H9 (cell line): ENCODE results near the gene LSM3. TPM values are rescaled to one million over a fixed set of nuclear protein-coding genes. Genes with fewer than 3 reads are reported as not detected.

Experiments used
- DNase-seq: peaks from one replicate; pipeline ENCODE4 v3.0.0-alpha.2; 2017
- H2AFZ ChIP-seq: one replicate; pipeline ENCODE4 v1.6.1; 2013; ENCODE audit warnings: mild to moderate bottlenecking, low read length, control low read depth, moderate library complexity
- H2AK5ac ChIP-seq: 2 replicates; pipeline ENCODE4 v1.6.1; 2013; ENCODE audit warnings: low read length, control low read depth, mixed read lengths; ENCODE audit not compliant: insufficient read length
- H2BK120ac ChIP-seq: one replicate; pipeline ENCODE4 v1.6.1; 2013; ENCODE audit warnings: low read depth, mild to moderate bottlenecking, low read length, control low read depth, inconsistent platforms; ENCODE audit not compliant: poor library complexity, severe bottlenecking
- H2BK12ac ChIP-seq: 2 replicates; pipeline ENCODE4 v1.6.1; 2013; ENCODE audit warnings: low read length, control low read depth, mixed read lengths, low read depth; ENCODE audit not compliant: insufficient read length
- H2BK15ac ChIP-seq: 2 replicates; pipeline ENCODE4 v1.6.1; 2013; ENCODE audit warnings: low read depth, low read length, control low read depth
- H2BK20ac ChIP-seq: one replicate; pipeline ENCODE4 v1.6.1; 2013; ENCODE audit warnings: low read depth, mild to moderate bottlenecking, low read length, control low read depth, inconsistent platforms; ENCODE audit not compliant: poor library complexity, severe bottlenecking
- H2BK5ac ChIP-seq: 2 replicates; pipeline ENCODE4 v1.6.1; 2013; ENCODE audit warnings: low read length, control low read depth, mixed read lengths; ENCODE audit not compliant: insufficient read length
- H3K14ac ChIP-seq: 2 replicates; pipeline ENCODE4 v1.6.1; 2013; ENCODE audit warnings: low read length, control low read depth; ENCODE audit not compliant: insufficient read depth
- H3K18ac ChIP-seq: 2 replicates; pipeline ENCODE4 v1.6.1; 2013; ENCODE audit warnings: low read depth, mild to moderate bottlenecking, mixed read lengths, low read length, control low read depth; ENCODE audit not compliant: insufficient read length
- H3K23ac ChIP-seq: 2 replicates; pipeline ENCODE4 v1.6.1; 2013; ENCODE audit warnings: low read length, control low read depth, mixed read lengths, low read depth; ENCODE audit not compliant: insufficient read length
- H3K23me2 ChIP-seq: 2 replicates; pipeline ENCODE4 v1.6.1; 2013; ENCODE audit warnings: low read depth, mild to moderate bottlenecking, mixed read lengths, low read length, control low read depth; ENCODE audit not compliant: insufficient read length, poor library complexity, severe bottlenecking
- H3K27ac ChIP-seq: 2 replicates; pipeline ENCODE4 v1.5.1; 2013; ENCODE audit warnings: low read length, control low read depth, mixed read lengths, low read depth; ENCODE audit not compliant: insufficient read length
- H3K27me3 ChIP-seq: 2 replicates; pipeline ENCODE4 v1.6.1; 2013; ENCODE audit warnings: low read length, control low read depth, inconsistent platforms; ENCODE audit not compliant: insufficient read depth
- H3K4ac ChIP-seq: 2 replicates; pipeline ENCODE4 v1.6.1; 2013; ENCODE audit warnings: low read depth, mild to moderate bottlenecking, control low read depth, inconsistent platforms, low read length, moderate library complexity
- H3K4me1 ChIP-seq: 2 replicates; pipeline ENCODE4 v1.6.1; 2013; ENCODE audit warnings: low read length, control low read depth, inconsistent platforms; ENCODE audit not compliant: insufficient read depth
- H3K4me2 ChIP-seq: 2 replicates; pipeline ENCODE4 v1.6.1; 2013; ENCODE audit warnings: low read length, control low read depth, mixed read lengths; ENCODE audit not compliant: insufficient read length, insufficient read depth
- H3K56ac ChIP-seq: 2 replicates; pipeline ENCODE4 v1.6.1; 2013; ENCODE audit warnings: low read depth, mild to moderate bottlenecking, mixed read lengths, low read length, control low read depth; ENCODE audit not compliant: insufficient read length
- H3K79me1 ChIP-seq: 2 replicates; pipeline ENCODE4 v1.6.1; 2013; ENCODE audit warnings: low read depth, mild to moderate bottlenecking, moderate library complexity, low read length, control low read depth, inconsistent platforms; ENCODE audit not compliant: insufficient read depth, poor library complexity, severe bottlenecking
- H3K79me2 ChIP-seq: 2 replicates; pipeline ENCODE4 v1.6.1; 2013; ENCODE audit warnings: low read length, control low read depth, inconsistent platforms; ENCODE audit not compliant: insufficient read depth
- H3K9ac ChIP-seq: 2 replicates; pipeline ENCODE4 v1.6.1; 2013; ENCODE audit warnings: low read length, control low read depth, mixed read lengths; ENCODE audit not compliant: insufficient read length; ENCODE audit errors: extremely low read depth
- H3K9me3 ChIP-seq: one replicate; pipeline ENCODE4 v1.6.1; 2013; ENCODE audit warnings: low read depth, low read length, inconsistent platforms; ENCODE audit not compliant: control insufficient read depth
- H3T11ph ChIP-seq: one replicate; pipeline ENCODE4 v1.6.1; 2013; ENCODE audit warnings: mild to moderate bottlenecking, low read length, control low read depth, inconsistent platforms
- H4K20me1 ChIP-seq: one replicate; pipeline ENCODE4 v1.6.1; 2013; ENCODE audit not compliant: control insufficient read depth, insufficient read length, insufficient read depth
- H4K5ac ChIP-seq: 2 replicates; pipeline ENCODE4 v1.6.1; 2013; ENCODE audit warnings: low read depth, mild to moderate bottlenecking, mixed read lengths, low read length, control low read depth; ENCODE audit not compliant: insufficient read length
- H4K8ac ChIP-seq: replicated peaks from 2 replicates; pipeline ENCODE4 v1.6.1; 2013; ENCODE audit warnings: low read length, control low read depth, mixed read lengths, low read depth; ENCODE audit not compliant: insufficient read length
- H4K91ac ChIP-seq: 2 replicates; pipeline ENCODE4 v1.6.1; 2013; ENCODE audit warnings: low read depth, mild to moderate bottlenecking, moderate library complexity, mixed read lengths, low read length, control low read depth; ENCODE audit not compliant: insufficient read length
- H3K27ac Mint-ChIP-seq, 3 experiments: 2 replicates in 2 of 3; 3 replicates in 1 of 3; pipeline ENCODE4 v1.8.0; 2020 to 2021; ENCODE audit warnings: mixed read lengths in 3 of 3, mild to moderate bottlenecking in 1 of 3, moderate library complexity in 1 of 3
- H3K27me3 Mint-ChIP-seq: 2 replicates; pipeline ENCODE4 v1.8.0; 2021; ENCODE audit warnings: low read depth, mild to moderate bottlenecking, moderate library complexity, mixed read lengths
- H3K36me3 Mint-ChIP-seq, 3 experiments: 2 replicates in 2 of 3; 3 replicates in 1 of 3; pipeline ENCODE4 v1.8.0; 2020 to 2021; ENCODE audit warnings: low read depth in 3 of 3, mixed read lengths in 3 of 3; ENCODE audit not compliant: insufficient read depth in 1 of 3
- H3K4me1 Mint-ChIP-seq, 2 experiments: 2 replicates each; pipeline ENCODE4 v1.8.0; 2020; ENCODE audit warnings: mixed read lengths in 2 of 2
- H3K4me3 Mint-ChIP-seq, 2 experiments: 2 replicates in 1 of 2; 3 replicates in 1 of 2; pipeline ENCODE4 v1.8.0; 2020 to 2021; ENCODE audit warnings: mild to moderate bottlenecking in 2 of 2, mixed read lengths in 2 of 2, moderate library complexity in 1 of 2
- H3K9me3 Mint-ChIP-seq, 2 experiments: 2 replicates in 1 of 2; 3 replicates in 1 of 2; pipeline ENCODE4 v1.8.0; 2020; ENCODE audit warnings: mild to moderate bottlenecking in 2 of 2, mixed read lengths in 2 of 2, moderate library complexity in 1 of 2
- CTCF ChIP-seq: fragments of 200-600 bp; sonication (generic); conservative IDR thresholded peaks from 3 replicates; pipeline ENCODE4 v1.8.0; 2021; ENCODE audit warnings: antibody characterized with exemption, mild to moderate bottlenecking
- WGBS: extraction: QIAGEN DNeasy Blood & Tissue Kit; methylation state at CpG from one replicate; pipeline ENCODE4 v1.1.7; 2013; ENCODE audit warnings: missing lambda C conversion rate, low lambda C conversion rate, mixed read lengths; ENCODE audit not compliant: insufficient read length; ENCODE audit errors: extremely low coverage; 5-methylcytosine and 5-hydroxymethylcytosine counted together
- total RNA-seq: library from RNA; stranded (reverse); gene quantifications from 2 replicates; pipeline ENCODE4 v1.2.1, GENCODE V29; 2021

The LSM3 gene
- total RNA-seq, 1 experiment from 2014 or later, result 24.4 TPM

- H3K79me2 ChIP-seq, result no peaks in the 10 kb centered on the region
- H3K18ac ChIP-seq, result no peak overlapping the region
- H2BK20ac ChIP-seq, result no peak overlapping the region
- no peak overlapping the region for H3K56ac ChIP-seq
- DNase-seq, result no peak
- H3K9ac ChIP-seq, result no peak overlapping the region
- no peaks in the 10 kb centered on the region for H3K4me1 ChIP-seq
- H3K14ac ChIP-seq, result no peak overlapping the region
- no peaks in the 10 kb centered on the region for H3K27me3 ChIP-seq
- no peaks in the 10 kb centered on the region for H3K79me1 ChIP-seq
- Mint-ChIP-seq H3K4me1 (peaks cover 6 to 7% of the 10 kb centered on the region in 2 experiments; a peak in 3 of 4 replicates), H3K36me3 (no peaks in the 10 kb centered on the region), H3K9me3 (peaks cover 0 to 3% of the 10 kb centered on the region in 2 experiments; a peak in 1 of 5 replicates), H3K27me3 (peaks cover under 1% of the 10 kb centered on the region), H3K27ac (no peak overlapping the region), H3K4me3 (no peak overlapping the region)
- no peak overlapping the region for H2AFZ ChIP-seq
- no peak overlapping the region for H4K91ac ChIP-seq
- no peak overlapping the region for H2AK5ac ChIP-seq
- WGBS, result no CpG with 5 or more reads among the region's 4 CpGs
- H3K27ac ChIP-seq, result no peak overlapping the region
- no peak overlapping the region for H2BK120ac ChIP-seq
- H3K23me2 ChIP-seq, result peaks cover 3% of the 10 kb centered on the region
- no peak for TF ChIP-seq CTCF
- H3K4me2 ChIP-seq, result no peak overlapping the region
- H4K5ac ChIP-seq, result no peak overlapping the region
- H3K4ac ChIP-seq, result no peak overlapping the region
- H2BK5ac ChIP-seq, result no peak overlapping the region
- H2BK12ac ChIP-seq, result no peak overlapping the region
- no peak overlapping the region for H4K8ac ChIP-seq
- H4K20me1 ChIP-seq, result no peaks in the 10 kb centered on the region
- H3K9me3 ChIP-seq, result no peaks in the 10 kb centered on the region
- no peak overlapping the region for H3K23ac ChIP-seq
- no peak overlapping the region for H3T11ph ChIP-seq
- H2BK15ac ChIP-seq, result no peak overlapping the region
These were observed 33.0 kb downstream of the LSM3 start for GRCh38 chr3:14211621-14212020.
